Progenitor cell of endocrine pancreas (in vitro differentiated cells): ENCODE results near the gene TNNI3K. TPM values are rescaled to one million over a fixed set of nuclear protein-coding genes. Genes with fewer than 3 reads are reported as not detected.

ENCODE experiments used
- DNase-seq: peaks from one replicate; pipeline ENCODE4 v3.0.0; 2021; ENCODE audit warnings: low spot score; ENCODE audit not compliant: unreplicated experiment
- H3K27ac Mint-ChIP-seq: 2 replicates; pipeline ENCODE4 v1.8.0; 2021; ENCODE audit warnings: mild to moderate bottlenecking, moderate library complexity, mixed read lengths
- H3K27me3 Mint-ChIP-seq: 2 replicates; pipeline ENCODE4 v1.8.0; 2021; ENCODE audit warnings: mixed read lengths
- H3K36me3 Mint-ChIP-seq: 2 replicates; pipeline ENCODE4 v1.8.0; 2022; ENCODE audit warnings: mixed read lengths; ENCODE audit not compliant: insufficient read depth
- H3K4me1 Mint-ChIP-seq: 2 replicates; pipeline ENCODE4 v1.8.0; 2021; ENCODE audit warnings: low read depth, mixed read lengths
- H3K4me3 Mint-ChIP-seq: 2 replicates; pipeline ENCODE4 v1.8.0; 2021; ENCODE audit warnings: low read depth, mild to moderate bottlenecking, moderate library complexity, mixed read lengths
- H3K9me3 Mint-ChIP-seq: 2 replicates; pipeline ENCODE4 v1.8.0; 2021; ENCODE audit warnings: low read depth, mixed read lengths
- total RNA-seq: library from RNA; stranded (reverse); gene quantifications from 2 replicates; pipeline ENCODE4 v1.2.1, GENCODE V29; 2021
- TF ChIP-seq, protein P1 (sequence below): fragments of 200-600 bp; sonication (generic); IDR thresholded peaks from one replicate; pipeline ENCODE4 v1.5.0; 2021; ENCODE audit warnings: antibody characterized with exemption, mild to moderate bottlenecking; ENCODE audit not compliant: unreplicated experiment

Gene TNNI3K
- total RNA-seq, 1 donor from 2014 or later, result not detected

DNA sequence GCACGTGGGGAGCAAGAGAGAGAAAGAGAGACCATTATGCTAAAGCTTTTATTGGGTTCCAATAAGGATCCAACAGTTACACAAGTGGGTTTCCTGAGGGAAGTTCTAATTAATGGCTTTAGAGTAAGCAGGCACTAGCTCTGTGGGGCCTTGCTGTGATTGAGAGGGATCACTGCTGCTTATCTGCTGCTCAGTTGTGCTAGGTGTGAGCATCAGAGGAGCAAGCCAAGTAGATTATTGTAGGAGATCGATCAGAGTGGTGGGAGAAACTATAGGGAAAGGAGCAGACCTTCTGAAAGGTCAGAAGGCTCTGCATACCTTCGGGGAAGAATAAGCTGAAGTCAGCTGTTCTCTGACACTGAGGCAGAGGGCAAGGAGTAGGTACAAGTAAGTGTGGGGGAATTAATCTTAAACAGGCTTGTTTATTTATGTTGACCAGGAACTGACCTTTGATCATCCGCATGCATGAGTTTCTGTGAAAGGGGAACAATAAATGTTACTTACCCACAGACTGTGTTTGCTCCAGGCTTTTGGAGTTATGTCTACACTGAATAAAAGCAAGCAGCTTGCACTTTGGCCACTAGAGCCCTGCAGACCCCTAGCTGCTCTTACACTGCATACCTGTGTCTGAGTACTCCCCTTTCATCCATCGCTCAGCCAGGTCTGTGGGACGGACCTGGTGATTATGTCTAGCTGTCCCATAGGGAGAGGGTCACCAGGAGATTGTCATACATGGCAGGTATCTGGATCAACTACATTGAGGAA is 89.7 kb downstream of the TNNI3K start:
- DNase-seq, result no peak
- no peaks in the 10 kb centered on the region for H3K27me3 Mint-ChIP-seq
- H3K4me3 Mint-ChIP-seq, result no peak overlapping the region
- H3K36me3 Mint-ChIP-seq, result peaks cover 5% of the 10 kb centered on the region
- TF ChIP-seq, protein P1, sequence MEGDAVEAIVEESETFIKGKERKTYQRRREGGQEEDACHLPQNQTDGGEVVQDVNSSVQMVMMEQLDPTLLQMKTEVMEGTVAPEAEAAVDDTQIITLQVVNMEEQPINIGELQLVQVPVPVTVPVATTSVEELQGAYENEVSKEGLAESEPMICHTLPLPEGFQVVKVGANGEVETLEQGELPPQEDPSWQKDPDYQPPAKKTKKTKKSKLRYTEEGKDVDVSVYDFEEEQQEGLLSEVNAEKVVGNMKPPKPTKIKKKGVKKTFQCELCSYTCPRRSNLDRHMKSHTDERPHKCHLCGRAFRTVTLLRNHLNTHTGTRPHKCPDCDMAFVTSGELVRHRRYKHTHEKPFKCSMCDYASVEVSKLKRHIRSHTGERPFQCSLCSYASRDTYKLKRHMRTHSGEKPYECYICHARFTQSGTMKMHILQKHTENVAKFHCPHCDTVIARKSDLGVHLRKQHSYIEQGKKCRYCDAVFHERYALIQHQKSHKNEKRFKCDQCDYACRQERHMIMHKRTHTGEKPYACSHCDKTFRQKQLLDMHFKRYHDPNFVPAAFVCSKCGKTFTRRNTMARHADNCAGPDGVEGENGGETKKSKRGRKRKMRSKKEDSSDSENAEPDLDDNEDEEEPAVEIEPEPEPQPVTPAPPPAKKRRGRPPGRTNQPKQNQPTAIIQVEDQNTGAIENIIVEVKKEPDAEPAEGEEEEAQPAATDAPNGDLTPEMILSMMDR, result no peak
- H3K9me3 Mint-ChIP-seq, result peaks cover 2% of the 10 kb centered on the region
- H3K4me1 Mint-ChIP-seq, result no peaks in the 10 kb centered on the region
- H3K27ac Mint-ChIP-seq, result no peak overlapping the region

DNA sequence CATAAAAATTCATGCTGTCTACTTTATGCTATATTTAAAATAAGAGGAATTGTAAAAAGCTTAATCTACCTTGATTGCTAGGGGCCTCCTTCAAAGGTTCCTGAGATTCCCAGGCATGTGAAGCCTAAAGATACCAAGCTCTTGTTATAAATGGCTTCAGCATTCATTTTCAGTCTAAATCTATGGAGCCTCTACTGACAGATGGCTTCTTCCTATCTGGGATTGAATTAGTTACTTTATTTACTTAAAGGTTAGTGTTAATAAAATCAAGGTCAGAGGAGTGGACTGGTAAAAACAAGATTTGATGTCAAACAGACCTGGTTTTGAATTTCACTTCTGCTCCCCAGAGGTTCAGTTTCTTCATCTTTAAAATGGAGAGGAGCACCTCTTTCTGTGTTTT is 93.7 kb downstream of the TNNI3K start:
- TF ChIP-seq, protein P1, result no peak
- Mint-ChIP-seq H3K36me3 (peaks cover 5% of the 10 kb centered on the region), H3K4me1 (no peaks in the 10 kb centered on the region), H3K9me3 (peaks cover 3% of the 10 kb centered on the region), H3K27me3 (no peaks in the 10 kb centered on the region), H3K27ac (no peak overlapping the region), H3K4me3 (no peak overlapping the region)
- DNase-seq, result no peak

DNA sequence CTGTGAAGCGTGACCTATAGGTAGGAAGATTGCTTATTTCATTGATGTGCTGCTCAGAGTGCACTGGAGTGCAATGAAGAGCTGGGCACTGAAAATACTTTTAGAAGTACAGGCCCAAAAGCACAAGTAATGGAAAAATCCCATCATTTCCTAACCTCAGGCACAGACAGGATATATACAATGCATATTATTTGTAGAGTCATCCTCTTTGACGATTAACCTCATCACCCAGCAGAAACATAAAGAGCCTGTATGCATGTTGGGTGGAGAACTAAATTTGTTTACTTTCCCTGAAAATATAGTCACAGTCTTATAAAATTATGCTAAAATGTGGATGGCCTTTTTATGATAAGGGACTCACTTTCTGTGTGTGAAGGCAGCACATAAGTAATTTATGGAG is 98.1 kb downstream of the TNNI3K start:
- Mint-ChIP-seq H3K36me3 (no peaks in the 10 kb centered on the region), H3K9me3 (peaks cover 6% of the 10 kb centered on the region), H3K4me1 (no peaks in the 10 kb centered on the region), H3K27me3 (no peaks in the 10 kb centered on the region), H3K27ac (no peak overlapping the region), H3K4me3 (no peak overlapping the region)
- TF ChIP-seq, protein P1, result no peak
- no peak for DNase-seq

DNA sequence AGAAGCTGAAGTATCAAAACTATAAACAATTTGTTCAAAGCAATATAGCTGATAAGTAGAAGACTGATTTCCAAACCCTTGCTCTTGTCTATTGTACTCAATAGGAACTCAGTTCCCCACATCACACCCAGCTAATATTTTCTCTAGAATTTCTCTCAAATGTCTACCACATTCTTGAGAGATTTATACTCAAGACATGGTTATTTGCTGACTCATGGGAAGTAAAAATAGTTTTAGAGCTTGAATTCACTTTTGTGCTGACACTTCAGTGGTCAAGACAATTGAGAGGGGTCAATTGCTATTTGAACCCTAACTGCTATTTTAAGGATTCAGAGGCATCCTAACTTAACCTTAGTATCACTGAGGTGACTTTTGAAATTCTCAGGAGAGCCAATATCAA is 99.0 kb downstream of the TNNI3K start:
- Mint-ChIP-seq H3K36me3 (no peaks in the 10 kb centered on the region), H3K4me1 (no peaks in the 10 kb centered on the region), H3K4me3 (no peak overlapping the region), H3K9me3 (peaks cover 6% of the 10 kb centered on the region), H3K27ac (no peak overlapping the region), H3K27me3 (no peaks in the 10 kb centered on the region)
- no peak for DNase-seq
- TF ChIP-seq, protein P1, result no peak

DNA sequence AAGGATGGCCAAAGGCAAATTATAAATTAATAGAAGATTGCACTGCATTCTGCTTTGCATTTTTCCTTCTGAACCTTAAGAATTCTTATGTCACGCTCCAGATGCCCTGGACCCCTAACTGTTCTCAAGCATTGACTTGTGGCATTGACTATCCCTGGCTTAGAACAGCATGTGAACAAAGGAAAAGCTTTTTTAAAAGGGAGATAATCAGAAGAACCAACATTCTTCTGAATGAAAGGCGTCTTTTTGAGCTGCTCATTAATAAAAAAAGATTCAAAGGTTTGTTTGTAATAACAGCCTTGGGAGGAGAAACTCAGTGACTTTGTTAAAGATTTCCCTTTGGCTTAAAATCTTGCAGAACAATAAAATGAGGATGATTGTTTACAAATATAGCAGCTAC is 105.5 kb downstream of the TNNI3K start:
- H3K27me3 Mint-ChIP-seq, result no peaks in the 10 kb centered on the region
- H3K9me3 Mint-ChIP-seq, result peaks cover 3% of the 10 kb centered on the region
- H3K27ac Mint-ChIP-seq, result no peak overlapping the region
- no peaks in the 10 kb centered on the region for H3K36me3 Mint-ChIP-seq
- DNase-seq, result no peak
- TF ChIP-seq, protein P1, result no peak
- no peaks in the 10 kb centered on the region for H3K4me1 Mint-ChIP-seq
- no peak overlapping the region for H3K4me3 Mint-ChIP-seq
